ENCODE results near the gene DYNC1H1.

DYNC1H1 gene

GRCh38 chr14:101926620-101927019, 37.8 kb upstream of the DYNC1H1 start:
- no peak for DNase-seq (ENCODE audit: extremely low read depth, insufficient read length)
- Histone ChIP-seq H3K27me3 (replicated peaks; ENCODE audit: control insufficient read depth, insufficient read depth, low read length) (no peaks in the 10 kb centered on the region), H3K4me3 (replicated peaks; ENCODE audit: low read depth, low read length) (no peak overlapping the region), H3K36me3 (ENCODE audit: control insufficient read depth, insufficient read depth, low read length) (peaks cover 2% of the 10 kb centered on the region)
- TF ChIP-seq CTCF (IDR thresholded peaks at IDR 0.05; ENCODE audit: insufficient read depth, low read length, poor library complexity, severe bottlenecking) = no peak

GRCh38 chr14:101927859-101928258, 36.5 kb upstream of the DYNC1H1 start:
- no peaks in the 10 kb centered on the region for H3K27me3 ChIP-seq (replicated peaks; ENCODE audit: control insufficient read depth, insufficient read depth, low read length)
- no peak for DNase-seq (ENCODE audit: extremely low read depth, insufficient read length)
- no peak overlapping the region for H3K4me3 ChIP-seq (replicated peaks; ENCODE audit: low read depth, low read length)
- H3K36me3 ChIP-seq (ENCODE audit: control insufficient read depth, insufficient read depth, low read length) = peaks cover 2% of the 10 kb centered on the region
- TF ChIP-seq CTCF (IDR thresholded peaks at IDR 0.05; ENCODE audit: insufficient read depth, low read length, poor library complexity, severe bottlenecking) = no peak

GRCh38 chr14:101928415-101928841, 35.9 kb upstream of the DYNC1H1 start:
- no peak for DNase-seq (ENCODE audit: extremely low read depth, insufficient read length)
- no peak for TF ChIP-seq CTCF (IDR thresholded peaks at IDR 0.05; ENCODE audit: insufficient read depth, low read length, poor library complexity, severe bottlenecking)
- Histone ChIP-seq H3K36me3 (ENCODE audit: control insufficient read depth, insufficient read depth, low read length) (peaks cover 2% of the 10 kb centered on the region), H3K27me3 (replicated peaks; ENCODE audit: control insufficient read depth, insufficient read depth, low read length) (no peaks in the 10 kb centered on the region), H3K4me3 (replicated peaks; ENCODE audit: low read depth, low read length) (no peak overlapping the region)

GRCh38 chr14:101929096-101929495, 35.3 kb upstream of the DYNC1H1 start:
- peaks cover 2% of the 10 kb centered on the region for H3K36me3 ChIP-seq (ENCODE audit: control insufficient read depth, insufficient read depth, low read length)
- H3K4me3 ChIP-seq (replicated peaks; ENCODE audit: low read depth, low read length) = no peak overlapping the region
- no peak for DNase-seq (ENCODE audit: extremely low read depth, insufficient read length)
- no peak for TF ChIP-seq CTCF (IDR thresholded peaks at IDR 0.05; ENCODE audit: insufficient read depth, low read length, poor library complexity, severe bottlenecking)
- H3K27me3 ChIP-seq (replicated peaks; ENCODE audit: control insufficient read depth, insufficient read depth, low read length) = no peaks in the 10 kb centered on the region

- no peaks in the 10 kb centered on the region for H3K27me3 ChIP-seq (replicated peaks; ENCODE audit: control insufficient read depth, insufficient read depth, low read length)
- no peak for TF ChIP-seq CTCF (IDR thresholded peaks at IDR 0.05; ENCODE audit: insufficient read depth, low read length, poor library complexity, severe bottlenecking)
- no peak for DNase-seq (ENCODE audit: extremely low read depth, insufficient read length)
- peaks cover 2% of the 10 kb centered on the region for H3K36me3 ChIP-seq (ENCODE audit: control insufficient read depth, insufficient read depth, low read length)
- no peak overlapping the region for H3K4me3 ChIP-seq (replicated peaks; ENCODE audit: low read depth, low read length)
These were observed 34.4 kb upstream of the DYNC1H1 start for GRCh38 chr14:101929946-101930345.

- Histone ChIP-seq H3K4me3 (replicated peaks; ENCODE audit: low read depth, low read length) (no peak overlapping the region), H3K36me3 (ENCODE audit: control insufficient read depth, insufficient read depth, low read length) (peaks cover 2% of the 10 kb centered on the region), H3K27me3 (replicated peaks; ENCODE audit: control insufficient read depth, insufficient read depth, low read length) (no peaks in the 10 kb centered on the region)
- no peak for DNase-seq (ENCODE audit: extremely low read depth, insufficient read length)
- TF ChIP-seq CTCF (IDR thresholded peaks at IDR 0.05; ENCODE audit: insufficient read depth, low read length, poor library complexity, severe bottlenecking) = no peak
These were observed 31.7 kb upstream of the DYNC1H1 start for GRCh38 chr14:101932673-101933072.

Measured in GM06990 (cell line).